Esophagus squamous epithelium (tissue), 5 donors: ENCODE measurements around the gene NMNAT2. TPM values are rescaled to one million over a fixed set of nuclear protein-coding genes. Genes with fewer than 3 reads are reported as not detected.

ENCODE experiments used
- DNase-seq: peaks from one replicate; lab custom pipeline; 2025; lab: John Stamatoyannopoulos, UW
- H3K27ac ChIP-seq, 4 donors: fragments of 200-600 bp; sonication (generic); one replicate each; pipeline ENCODE4 v1.5.1; 2016 to 2019; ENCODE audit warnings: mild to moderate bottlenecking in 1 of 4
- H3K27me3 ChIP-seq, 4 donors: fragments of 200-600 bp; sonication (generic); 1 replicate in 3 of 4; 2 replicates in 1 of 4; pipeline versions ENCODE4 v1.5.1 to v1.6.0; 2017 to 2021; ENCODE audit warnings: antibody characterized with exemption in 1 of 4
- H3K36me3 ChIP-seq, 3 donors: fragments of 200-600 bp; sonication (generic); one replicate each; pipeline ENCODE4 v1.5.1; 2016 to 2019
- H3K4me1 ChIP-seq, 3 donors: fragments of 200-600 bp; sonication (generic); one replicate each; pipeline ENCODE4 v1.5.1; 2017 to 2019
- H3K4me3 ChIP-seq, 4 donors: fragments of 200-600 bp; sonication (generic); 1 replicate in 3 of 4; 2 replicates in 1 of 4; pipeline ENCODE4 v1.5.1; 2016 to 2019; ENCODE audit warnings: mild to moderate bottlenecking in 2 of 4, moderate library complexity in 1 of 4
- H3K9me3 ChIP-seq, 3 donors: fragments of 200-600 bp; sonication (generic); one replicate each; pipeline ENCODE4 v1.5.1; 2016 to 2019
- CTCF ChIP-seq, 6 experiments: fragments of 450-650 bp in 4 of 6; fragments of 200-600 bp in 2 of 6; sonication (generic) in 2 of 6; IDR thresholded peaks; one replicate each; pipeline ENCODE4 v1.5.1; 2016 to 2019; ENCODE audit warnings: antibody characterized with exemption in 6 of 6, mild to moderate bottlenecking in 4 of 6, moderate library complexity in 4 of 6
- POLR2A ChIP-seq, 4 donors: fragments of 450-650 bp; IDR thresholded peaks; one replicate each; pipeline ENCODE4 v1.6.1; 2017; ENCODE audit warnings: antibody characterized with exemption in 4 of 4, mild to moderate bottlenecking in 4 of 4, moderate library complexity in 3 of 4
- WGBS, 2 donors: methylation state at CpG; one replicate each; pipeline ENCODE4 v1.1.5; 2018; 5-methylcytosine and 5-hydroxymethylcytosine counted together
- intact Hi-C: fragments of 100-400 bp; cut with DNase I; formaldehyde crosslinking; loops from one replicate; pipeline ENCODE4 v1.15.0; 2022
- total RNA-seq, 4 donors: library from RNA; depleted of rRNA; stranded (reverse); fragments of >200 nt; gene quantifications; one replicate each; pipeline ENCODE4 v1.1.0, GENCODE V29; 2016
- donor health status: DM: yes; HTN: yes; CAD: no.

The NMNAT2 gene
- total RNA-seq, 4 donors from 2014 or later: 0.18 to 1.1 (median 0.26) TPM; not detected in 1

- no peak overlapping the region for H3K27ac ChIP-seq
- TF ChIP-seq CTCF (IDR thresholded peaks at IDR 0.05) (no peak), POLR2A (IDR thresholded peaks at IDR 0.05) (no peak)
- H3K36me3 ChIP-seq: no peaks in the 10 kb centered on the region
- no peaks in the 10 kb centered on the region for H3K4me1 ChIP-seq
- intact Hi-C loops: no loop called here
- no peaks in the 10 kb centered on the region for H3K9me3 ChIP-seq
- WGBS, 2 donors: 87% methylated on average over 13 of the region's 13 CpGs
- peaks cover 0 to 3% (median 0%) of the 10 kb centered on the region in 4 donors for H3K27me3 ChIP-seq
- H3K4me3 ChIP-seq: no peak overlapping the region
- no peak for DNase-seq
These were observed 31.1 kb upstream of the NMNAT2 start for GRCh38 chr1:183449223-183449770.

GRCh38 chr1:183444243-183444642 is 26.1 kb upstream of the NMNAT2 start:
- intact Hi-C loops: no loop called here
- no peaks in the 10 kb centered on the region for H3K36me3 ChIP-seq
- H3K27ac ChIP-seq: no peak overlapping the region
- no peaks in the 10 kb centered on the region for H3K9me3 ChIP-seq
- no peak for TF ChIP-seq CTCF (IDR thresholded peaks at IDR 0.05)
- TF ChIP-seq POLR2A (IDR thresholded peaks at IDR 0.05): no peak
- H3K4me1 ChIP-seq: no peaks in the 10 kb centered on the region
- no peak for DNase-seq
- H3K27me3 ChIP-seq: no peaks in the 10 kb centered on the region
- 36 to 43% methylated on average over 3 of the region's 3 CpGs for WGBS, 2 donors
- no peak overlapping the region for H3K4me3 ChIP-seq

GRCh38 chr1:183443466-183443865 is 25.3 kb upstream of the NMNAT2 start:
- TF ChIP-seq CTCF (IDR thresholded peaks at IDR 0.05) (no peak), POLR2A (IDR thresholded peaks at IDR 0.05) (no peak)
- DNase-seq: no peak
- Histone ChIP-seq H3K36me3 (no peaks in the 10 kb centered on the region), H3K4me3 (no peak overlapping the region), H3K27me3 (no peaks in the 10 kb centered on the region), H3K9me3 (no peaks in the 10 kb centered on the region), H3K4me1 (no peaks in the 10 kb centered on the region), H3K27ac (no peak overlapping the region)
- intact Hi-C loops: no loop called here
- 61 to 67% methylated on average over 1 of the region's 1 CpG for WGBS, 2 donors

GRCh38 chr1:183443011-183443410 is 24.8 kb upstream of the NMNAT2 start:
- H3K4me3 ChIP-seq: no peak overlapping the region
- TF ChIP-seq POLR2A (IDR thresholded peaks at IDR 0.05): no peak
- TF ChIP-seq CTCF (IDR thresholded peaks at IDR 0.05): no peak
- no peaks in the 10 kb centered on the region for H3K36me3 ChIP-seq
- DNase-seq: no peak
- H3K27ac ChIP-seq: no peak overlapping the region
- intact Hi-C loops: no loop called here
- no peaks in the 10 kb centered on the region for H3K9me3 ChIP-seq
- WGBS, 2 donors: 83% methylated on average over 2 of the region's 2 CpGs
- no peaks in the 10 kb centered on the region for H3K27me3 ChIP-seq
- H3K4me1 ChIP-seq: no peaks in the 10 kb centered on the region

GRCh38 chr1:183438060-183438459 is 19.9 kb upstream of the NMNAT2 start:
- intact Hi-C loops: no loop called here
- no peaks in the 10 kb centered on the region for H3K36me3 ChIP-seq
- 65 to 74% methylated on average over 2 of the region's 2 CpGs for WGBS, 2 donors
- no peak for TF ChIP-seq POLR2A (IDR thresholded peaks at IDR 0.05)
- TF ChIP-seq CTCF (IDR thresholded peaks at IDR 0.05): no peak
- H3K9me3 ChIP-seq: no peaks in the 10 kb centered on the region
- no peak overlapping the region for H3K27ac ChIP-seq
- no peak overlapping the region for H3K4me3 ChIP-seq
- peaks cover 0 to 7% (median 0%) of the 10 kb centered on the region in 4 donors for H3K27me3 ChIP-seq
- DNase-seq: no peak
- H3K4me1 ChIP-seq: no peaks in the 10 kb centered on the region
